ENCODE results near the gene PPP1R3D. TPM values are rescaled to one million over a fixed set of nuclear protein-coding genes. Genes with fewer than 3 reads are reported as not detected.
A peak's percentile ranks its signal among the peaks of the same experiment; 100 is the strongest.

The PPP1R3D gene
- total RNA-seq, 1 experiment from 2014 or later = 2.4 TPM

DNA sequence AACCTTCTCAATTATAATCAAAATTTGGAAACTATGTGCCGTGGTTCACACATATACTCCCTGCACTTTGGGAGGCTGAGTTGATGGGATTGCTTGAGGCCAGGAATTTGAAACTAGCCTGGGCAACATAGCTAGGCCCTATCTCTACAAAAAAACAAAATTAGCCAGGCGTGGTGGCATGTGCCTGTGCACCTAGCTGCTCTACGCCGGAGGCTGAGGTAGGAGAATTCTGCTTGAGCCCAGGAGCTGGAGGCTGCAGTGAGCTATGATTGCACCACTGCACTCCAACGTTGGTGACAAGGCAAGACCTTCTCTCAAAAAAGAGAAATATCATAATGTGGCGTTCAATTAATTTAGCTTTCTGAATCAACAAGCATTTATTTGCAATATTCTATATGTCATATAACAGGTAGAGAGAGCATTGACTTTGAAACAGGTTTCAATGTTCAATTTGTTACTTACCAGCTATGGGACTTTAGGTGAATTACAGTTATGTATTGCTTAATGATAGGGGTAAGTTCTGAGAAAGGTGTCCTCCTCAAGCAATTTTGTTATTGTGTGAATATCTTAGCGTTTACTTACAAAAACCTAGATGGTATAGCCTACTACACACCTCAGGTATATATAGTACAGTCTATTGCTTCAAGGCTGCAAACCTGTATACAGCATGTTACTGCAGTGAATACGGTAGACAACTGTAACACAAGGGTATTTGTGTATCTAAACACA, 4.5 kb downstream of the PPP1R3D start:
- intact Hi-C loops (cut with micrococcal nuclease) = loop anchor here (5.0 kb wide), 1 partner anchor 153 kb away; no protein-coding TSS in a partner anchor
- TF ChIP-seq, protein P1, sequence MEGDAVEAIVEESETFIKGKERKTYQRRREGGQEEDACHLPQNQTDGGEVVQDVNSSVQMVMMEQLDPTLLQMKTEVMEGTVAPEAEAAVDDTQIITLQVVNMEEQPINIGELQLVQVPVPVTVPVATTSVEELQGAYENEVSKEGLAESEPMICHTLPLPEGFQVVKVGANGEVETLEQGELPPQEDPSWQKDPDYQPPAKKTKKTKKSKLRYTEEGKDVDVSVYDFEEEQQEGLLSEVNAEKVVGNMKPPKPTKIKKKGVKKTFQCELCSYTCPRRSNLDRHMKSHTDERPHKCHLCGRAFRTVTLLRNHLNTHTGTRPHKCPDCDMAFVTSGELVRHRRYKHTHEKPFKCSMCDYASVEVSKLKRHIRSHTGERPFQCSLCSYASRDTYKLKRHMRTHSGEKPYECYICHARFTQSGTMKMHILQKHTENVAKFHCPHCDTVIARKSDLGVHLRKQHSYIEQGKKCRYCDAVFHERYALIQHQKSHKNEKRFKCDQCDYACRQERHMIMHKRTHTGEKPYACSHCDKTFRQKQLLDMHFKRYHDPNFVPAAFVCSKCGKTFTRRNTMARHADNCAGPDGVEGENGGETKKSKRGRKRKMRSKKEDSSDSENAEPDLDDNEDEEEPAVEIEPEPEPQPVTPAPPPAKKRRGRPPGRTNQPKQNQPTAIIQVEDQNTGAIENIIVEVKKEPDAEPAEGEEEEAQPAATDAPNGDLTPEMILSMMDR (IDR thresholded peaks at IDR 0.05; ENCODE audit: unreplicated experiment) = no peak
- ChIA-PET POLR2A (interaction anchor here (0.7 to 1.9 kb wide), 3 partner anchors 10 to 100 kb away, joined by 3 to 6 read pairs (median 4); no protein-coding TSS in a partner anchor), CTCF (interaction anchor here (0.6 to 4.1 kb wide), 16 partner anchors 12 to 405 kb away, joined by 3 to 27 read pairs (median 4); no protein-coding TSS in a partner anchor)
- no peak for DNase-seq (ENCODE audit: unreplicated experiment)
- H3K9me3 Mint-ChIP-seq (ENCODE audit: unreplicated experiment) = no peaks in the 10 kb centered on the region
- no TSS peak for BruUV-seq (replicated peaks)
- H3K27me3 Mint-ChIP-seq (ENCODE audit: insufficient read depth, unreplicated experiment) = no peaks in the 10 kb centered on the region
- H3K36me3 Mint-ChIP-seq (ENCODE audit: insufficient read depth, unreplicated experiment) = no peaks in the 10 kb centered on the region
- H3K4me3 Mint-ChIP-seq (ENCODE audit: unreplicated experiment) = no peak overlapping the region
- H3K4me1 Mint-ChIP-seq (ENCODE audit: insufficient read depth, unreplicated experiment) = peaks cover 16% of the 10 kb centered on the region
- no peak overlapping the region for H3K27ac Mint-ChIP-seq (ENCODE audit: low read depth, unreplicated experiment)

DNA sequence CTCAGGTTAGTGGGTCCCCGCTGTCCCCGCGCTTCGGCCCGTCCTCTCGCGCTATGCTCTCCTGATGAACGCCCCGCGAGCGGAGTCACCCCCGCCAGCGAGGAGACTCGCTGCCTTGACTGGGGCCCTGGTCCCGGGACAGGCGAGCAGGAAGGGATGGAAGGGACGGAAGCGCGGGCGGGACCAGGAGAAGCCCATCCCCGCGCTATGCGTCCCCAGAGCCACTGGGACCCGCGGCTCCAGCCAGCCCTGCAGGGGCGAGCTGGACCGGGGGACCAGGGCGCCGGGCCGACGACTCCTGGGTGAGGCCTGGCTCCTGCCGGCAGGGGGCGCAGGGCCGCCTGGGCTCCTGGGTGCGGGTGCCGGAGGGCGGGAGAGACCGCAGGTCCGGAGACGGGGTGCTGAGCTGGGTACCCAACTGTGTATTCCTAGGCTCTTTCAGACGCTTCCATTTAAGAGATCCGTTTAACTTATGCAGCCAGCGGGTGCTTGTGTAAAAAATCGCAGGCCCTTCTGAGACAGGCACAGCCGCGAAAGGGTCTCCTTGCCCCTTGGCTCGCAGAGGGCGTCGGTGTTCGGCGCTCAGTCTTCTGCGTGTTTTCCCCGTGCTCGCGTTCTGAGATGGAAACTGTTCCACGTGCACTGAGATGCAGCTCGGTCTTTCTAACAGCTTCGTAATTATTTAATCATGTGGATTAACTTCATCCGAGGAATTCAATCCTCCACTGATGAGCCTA, 6.1 kb downstream of the PPP1R3D start:
- Mint-ChIP-seq H3K9me3 (ENCODE audit: unreplicated experiment) (no peaks in the 10 kb centered on the region), H3K27ac (ENCODE audit: low read depth, unreplicated experiment) (no peak overlapping the region), H3K4me1 (ENCODE audit: insufficient read depth, unreplicated experiment) (peaks cover 16% of the 10 kb centered on the region), H3K27me3 (ENCODE audit: insufficient read depth, unreplicated experiment) (peaks cover 4% of the 10 kb centered on the region), H3K4me3 (ENCODE audit: unreplicated experiment) (peak overlapping the region; percentile 70), H3K36me3 (ENCODE audit: insufficient read depth, unreplicated experiment) (no peaks in the 10 kb centered on the region)
- ChIA-PET POLR2A (interaction anchor here (1.0 to 1.2 kb wide), 2 partner anchors 39 to 98 kb away, joined by 3 read pairs; no protein-coding TSS in a partner anchor), CTCF (interaction anchor here (0.5 to 4.1 kb wide), 38 partner anchors 8 to 1008 kb away, joined by 3 to 27 read pairs (median 4); no protein-coding TSS in a partner anchor)
- TF ChIP-seq, protein P1 (IDR thresholded peaks at IDR 0.05; ENCODE audit: unreplicated experiment) = peak; percentile 97
- intact Hi-C loops (cut with micrococcal nuclease) = no loop called here
- peak; percentile 69 for DNase-seq (ENCODE audit: unreplicated experiment)
- no TSS peak for BruUV-seq (replicated peaks)

DNA sequence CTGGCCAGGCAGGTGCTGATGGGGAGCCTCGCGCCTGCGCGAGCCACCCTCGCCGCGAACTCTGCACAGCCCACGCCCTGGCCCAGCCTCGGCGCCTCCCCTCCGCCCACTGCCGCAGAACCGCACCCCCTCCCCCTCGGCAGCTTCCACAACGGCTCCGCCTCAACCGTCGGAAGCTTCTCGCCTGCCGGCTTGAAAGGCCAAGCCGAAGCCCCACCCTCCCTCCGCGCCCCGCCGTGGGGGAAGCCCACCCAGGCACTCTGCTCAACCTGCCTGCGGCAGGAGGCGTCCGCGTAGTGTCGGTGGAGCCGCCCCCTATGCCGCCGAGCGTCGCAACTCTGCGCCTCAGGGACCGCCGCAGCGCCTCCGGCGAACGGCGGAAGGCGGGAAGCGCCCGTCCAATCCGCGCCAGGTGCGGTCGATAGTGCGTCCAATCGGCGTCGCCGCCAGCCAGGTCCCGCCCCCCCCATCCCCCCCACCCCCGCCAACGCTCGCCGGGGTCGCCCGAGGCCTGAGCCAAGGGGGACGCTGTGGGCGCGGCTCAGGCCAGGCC, 6.7 kb downstream of the PPP1R3D start, which contains the start of gene SYCP2:
Gene SYCP2, minus strand, starts transcription at position 342 of the 553 bp plus-strand sequence. CDS start 11,224 bp downstream, outside the sequence.
- TF ChIP-seq, protein P1 (IDR thresholded peaks at IDR 0.05; ENCODE audit: unreplicated experiment) = no peak
- BruUV-seq (replicated peaks) = no TSS peak
- Mint-ChIP-seq H3K27ac (ENCODE audit: low read depth, unreplicated experiment) (no peak within 1 kb of the TSS), H3K4me3 (ENCODE audit: unreplicated experiment) (peak within 1 kb of the TSS; percentile 70), H3K27me3 (ENCODE audit: insufficient read depth, unreplicated experiment) (peaks cover 11% of the 10 kb centered on the region), H3K9me3 (ENCODE audit: unreplicated experiment) (no peaks in the 10 kb centered on the region), H3K4me1 (ENCODE audit: insufficient read depth, unreplicated experiment) (peaks cover 10% of the 10 kb centered on the region), H3K36me3 (ENCODE audit: insufficient read depth, unreplicated experiment) (no peaks in the 10 kb centered on the region)
- intact Hi-C loops (cut with micrococcal nuclease) = no loop called here
- ChIA-PET CTCF (interaction anchor here (0.5 to 4.1 kb wide), 18 partner anchors 11 to 547 kb away, joined by 3 to 27 read pairs (median 6); no protein-coding TSS in a partner anchor), POLR2A (no interaction called here)
- no peak for DNase-seq (ENCODE audit: unreplicated experiment)

All from MCF 10A (cell line).